ENCODE results near the gene ENTR1.

ENTR1 gene, protein sequence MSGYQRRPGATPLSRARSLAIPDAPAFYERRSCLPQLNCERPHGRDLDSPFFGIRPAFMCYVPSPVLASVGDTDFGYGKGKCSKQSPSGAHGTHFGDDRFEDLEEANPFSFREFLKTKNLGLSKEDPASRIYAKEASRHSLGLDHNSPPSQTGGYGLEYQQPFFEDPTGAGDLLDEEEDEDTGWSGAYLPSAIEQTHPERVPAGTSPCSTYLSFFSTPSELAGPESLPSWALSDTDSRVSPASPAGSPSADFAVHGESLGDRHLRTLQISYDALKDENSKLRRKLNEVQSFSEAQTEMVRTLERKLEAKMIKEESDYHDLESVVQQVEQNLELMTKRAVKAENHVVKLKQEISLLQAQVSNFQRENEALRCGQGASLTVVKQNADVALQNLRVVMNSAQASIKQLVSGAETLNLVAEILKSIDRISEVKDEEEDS

DNA sequence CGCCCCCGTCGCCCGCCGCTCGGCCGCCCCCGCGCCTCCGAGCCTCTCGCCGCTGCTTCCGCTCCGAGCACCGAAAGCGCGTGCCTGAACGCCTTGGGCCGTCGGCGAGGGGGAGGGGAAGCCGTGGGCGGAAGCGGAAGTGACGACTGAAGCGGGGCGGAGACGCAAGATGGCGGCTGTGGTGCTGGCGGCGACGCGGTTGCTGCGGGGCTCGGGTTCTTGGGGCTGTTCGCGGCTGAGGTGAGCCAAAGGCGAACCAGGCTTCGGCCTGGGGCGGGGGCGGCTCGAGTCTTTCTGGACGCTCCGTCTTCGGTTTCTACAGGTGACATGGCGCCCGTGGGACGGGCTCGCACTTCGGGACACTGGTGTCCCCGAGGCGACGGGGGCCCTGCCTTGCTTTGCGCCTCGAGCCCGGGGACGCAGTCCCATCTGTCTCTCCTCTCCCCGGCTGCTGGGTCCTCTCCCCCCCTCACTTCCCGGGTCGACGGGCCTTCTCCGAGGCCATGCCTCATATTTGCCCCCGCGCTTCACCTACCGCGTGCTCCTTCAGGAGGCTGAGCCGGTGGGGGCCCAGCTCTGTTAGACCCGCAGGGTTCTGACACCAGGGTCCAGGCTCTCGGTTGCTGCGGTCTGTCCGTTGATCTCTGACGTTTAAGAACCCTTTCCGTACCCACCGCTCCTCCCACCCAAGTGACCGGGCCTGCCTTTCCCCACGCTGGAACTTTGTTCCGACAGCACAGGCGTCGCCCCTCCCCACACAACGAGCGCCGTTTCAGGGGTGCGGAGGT, at the start of gene ENTR1, which contains the start of gene PMPCA:
Gene ENTR1 (minus strand): TSS at position 115 of the 788 bp plus-strand sequence. CDS start 217 bp downstream, outside the sequence.
Gene PMPCA (plus strand): TSS at position 159 of the 788 bp plus-strand sequence. CDS start 11 bp downstream, at position 170.
- H3K27me3 ChIP-seq (replicated peaks): no peaks in the 10 kb centered on the region
- peak within 1 kb of the TSS; percentile 96 for H3K4me3 ChIP-seq (ENCODE audit: low read depth, low read length)
- peak within 1 kb of the TSS; percentile 85 for H3K27ac ChIP-seq
- peak; percentile 78 for DNase-seq
- TF ChIP-seq, protein P1, sequence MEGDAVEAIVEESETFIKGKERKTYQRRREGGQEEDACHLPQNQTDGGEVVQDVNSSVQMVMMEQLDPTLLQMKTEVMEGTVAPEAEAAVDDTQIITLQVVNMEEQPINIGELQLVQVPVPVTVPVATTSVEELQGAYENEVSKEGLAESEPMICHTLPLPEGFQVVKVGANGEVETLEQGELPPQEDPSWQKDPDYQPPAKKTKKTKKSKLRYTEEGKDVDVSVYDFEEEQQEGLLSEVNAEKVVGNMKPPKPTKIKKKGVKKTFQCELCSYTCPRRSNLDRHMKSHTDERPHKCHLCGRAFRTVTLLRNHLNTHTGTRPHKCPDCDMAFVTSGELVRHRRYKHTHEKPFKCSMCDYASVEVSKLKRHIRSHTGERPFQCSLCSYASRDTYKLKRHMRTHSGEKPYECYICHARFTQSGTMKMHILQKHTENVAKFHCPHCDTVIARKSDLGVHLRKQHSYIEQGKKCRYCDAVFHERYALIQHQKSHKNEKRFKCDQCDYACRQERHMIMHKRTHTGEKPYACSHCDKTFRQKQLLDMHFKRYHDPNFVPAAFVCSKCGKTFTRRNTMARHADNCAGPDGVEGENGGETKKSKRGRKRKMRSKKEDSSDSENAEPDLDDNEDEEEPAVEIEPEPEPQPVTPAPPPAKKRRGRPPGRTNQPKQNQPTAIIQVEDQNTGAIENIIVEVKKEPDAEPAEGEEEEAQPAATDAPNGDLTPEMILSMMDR (IDR thresholded peaks at IDR 0.05; ENCODE audit: low read depth, low read length, missing control alignments): no peak
- in situ Hi-C loops (cut with HindIII; ENCODE audit: low pct_ligation_motif_present, low sequenced_read_pairs): no loop called here
- H3K36me3 ChIP-seq (replicated peaks): peaks cover 42% of the 10 kb centered on the region

DNA sequence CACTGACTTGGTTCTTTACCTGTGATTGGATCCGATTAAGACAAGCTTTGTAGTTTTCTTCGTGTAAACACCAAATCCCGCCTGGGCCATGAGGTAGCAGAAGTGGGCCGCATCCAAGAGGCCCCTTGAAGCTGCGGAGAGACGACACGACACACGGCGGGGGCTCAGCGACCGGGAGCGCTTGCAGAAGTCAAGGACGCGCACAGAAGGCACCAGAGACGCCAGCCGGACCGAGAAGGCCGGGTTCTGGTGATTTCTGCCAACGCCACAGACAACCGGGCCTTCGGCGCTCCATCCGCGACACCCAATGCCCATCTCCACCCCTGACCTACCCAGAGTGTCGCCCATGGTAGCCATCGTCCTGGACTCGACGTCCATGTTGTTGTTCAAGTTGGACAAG, 49.0 kb upstream of the ENTR1 start:
- no peak for DNase-seq
- no peak overlapping the region for H3K27ac ChIP-seq
- H3K27me3 ChIP-seq (replicated peaks): no peaks in the 10 kb centered on the region
- H3K36me3 ChIP-seq (replicated peaks): peaks cover 88% of the 10 kb centered on the region
- in situ Hi-C loops (cut with HindIII; ENCODE audit: low pct_ligation_motif_present, low sequenced_read_pairs): no loop called here
- TF ChIP-seq, protein P1 (IDR thresholded peaks at IDR 0.05; ENCODE audit: low read depth, low read length, missing control alignments): no peak
- H3K4me3 ChIP-seq (ENCODE audit: low read depth, low read length): no peak overlapping the region

DNA sequence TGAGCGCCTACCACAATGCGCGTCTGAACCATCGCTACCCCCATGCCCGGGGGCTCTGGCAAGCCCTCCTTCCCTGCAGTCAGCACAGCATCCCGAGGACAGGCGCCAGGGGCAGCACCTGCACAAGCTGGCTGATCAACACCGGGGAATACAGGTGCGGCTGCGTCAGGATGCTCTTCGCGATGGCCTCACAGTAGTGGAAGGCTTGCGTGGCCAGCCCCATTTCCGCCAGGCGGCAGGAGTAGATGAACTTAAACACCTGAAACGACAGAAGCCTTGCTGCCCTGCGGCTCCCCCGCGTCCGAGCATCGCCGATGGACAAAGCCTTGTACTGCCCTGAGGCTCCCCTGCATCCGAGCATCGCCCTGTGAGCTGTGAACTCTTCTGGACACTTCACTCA, 46.9 kb upstream of the ENTR1 start:
- TF ChIP-seq, protein P1 (IDR thresholded peaks at IDR 0.05; ENCODE audit: low read depth, low read length, missing control alignments): no peak
- H3K27ac ChIP-seq: no peak overlapping the region
- DNase-seq: no peak
- in situ Hi-C loops (cut with HindIII; ENCODE audit: low pct_ligation_motif_present, low sequenced_read_pairs): no loop called here
- no peaks in the 10 kb centered on the region for H3K27me3 ChIP-seq (replicated peaks)
- peaks cover 82% of the 10 kb centered on the region for H3K36me3 ChIP-seq (replicated peaks)
- H3K4me3 ChIP-seq (ENCODE audit: low read depth, low read length): no peak overlapping the region

DNA sequence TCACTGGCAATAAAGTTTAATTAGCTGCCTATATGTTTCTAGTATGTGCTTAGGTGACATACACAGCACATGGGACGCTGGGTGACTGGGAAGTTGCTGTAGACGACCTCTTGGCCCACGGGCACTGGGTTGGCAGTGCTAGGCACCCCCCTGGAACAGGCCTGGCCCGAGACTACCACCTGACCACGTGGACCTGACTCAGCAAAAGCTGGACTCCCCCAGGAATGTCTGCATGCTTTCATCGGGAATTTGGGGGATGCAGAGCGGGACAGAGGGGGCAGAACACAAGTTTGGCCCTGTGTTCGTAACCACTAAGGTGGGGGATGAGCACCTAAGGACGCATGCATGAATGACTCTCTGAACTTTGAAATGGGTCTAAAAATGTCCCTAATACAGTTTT, 45.8 kb upstream of the ENTR1 start:
- no peak for DNase-seq
- H3K4me3 ChIP-seq (ENCODE audit: low read depth, low read length): no peak overlapping the region
- in situ Hi-C loops (cut with HindIII; ENCODE audit: low pct_ligation_motif_present, low sequenced_read_pairs): no loop called here
- H3K27ac ChIP-seq: no peak overlapping the region
- no peaks in the 10 kb centered on the region for H3K27me3 ChIP-seq (replicated peaks)
- H3K36me3 ChIP-seq (replicated peaks): peaks cover 80% of the 10 kb centered on the region
- TF ChIP-seq, protein P1 (IDR thresholded peaks at IDR 0.05; ENCODE audit: low read depth, low read length, missing control alignments): no peak

DNA sequence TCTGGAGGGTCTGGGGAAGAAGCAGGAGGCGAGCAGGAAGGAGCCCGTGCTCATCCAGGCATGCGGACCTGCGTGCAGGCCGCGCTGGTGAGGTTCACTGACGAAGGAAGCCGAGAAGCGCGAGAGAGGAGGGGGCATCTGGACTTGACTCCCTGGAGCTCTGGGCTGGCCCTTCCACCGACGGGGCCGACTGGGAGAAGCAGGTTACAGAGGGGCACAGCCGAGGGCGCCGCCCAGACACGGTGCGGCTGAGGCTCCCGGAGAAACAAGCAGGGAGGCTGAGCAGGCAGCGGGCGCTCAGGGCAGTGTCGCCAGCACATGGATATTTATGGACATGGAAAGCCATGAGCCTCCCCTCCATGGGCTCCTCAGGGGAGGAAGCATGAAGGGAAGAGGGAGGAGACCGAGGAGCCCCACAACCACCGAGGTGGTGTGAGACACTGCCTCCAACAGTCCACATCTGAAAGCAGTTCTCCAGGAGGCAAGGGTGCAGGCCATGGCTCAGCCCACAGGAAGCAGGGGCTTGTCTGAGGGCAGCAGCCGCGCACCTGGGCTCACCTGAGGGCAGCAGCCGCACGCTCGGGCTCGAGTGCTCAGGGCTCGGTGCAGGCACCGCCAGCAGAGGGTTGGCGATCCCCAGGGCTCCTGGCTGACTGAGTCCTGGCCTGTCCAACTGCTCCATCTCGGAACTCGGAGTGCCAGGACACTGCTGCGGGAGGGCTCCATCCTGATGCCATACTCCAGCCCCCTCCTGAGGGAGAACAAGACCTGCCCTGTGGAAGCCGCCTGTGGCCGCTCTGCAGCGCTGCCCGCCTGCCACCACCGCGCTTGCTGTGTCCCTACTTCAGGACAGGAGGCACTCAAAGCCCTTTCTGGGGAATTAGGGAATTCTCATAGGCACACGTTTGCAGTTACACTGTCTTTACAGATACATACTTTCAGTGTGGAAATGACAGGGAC, 44.9 kb upstream of the ENTR1 start:
- Histone ChIP-seq H3K27me3 (replicated peaks) (no peaks in the 10 kb centered on the region), H3K36me3 (replicated peaks) (peaks cover 80% of the 10 kb centered on the region), H3K4me3 (ENCODE audit: low read depth, low read length) (no peak overlapping the region), H3K27ac (no peak overlapping the region)
- in situ Hi-C loops (cut with HindIII; ENCODE audit: low pct_ligation_motif_present, low sequenced_read_pairs): no loop called here
- DNase-seq: no peak
- TF ChIP-seq, protein P1 (IDR thresholded peaks at IDR 0.05; ENCODE audit: low read depth, low read length, missing control alignments): no peak

Measured in brain microvascular endothelial cell (primary cell).